Keratinocyte (primary cell): ENCODE measurements around the gene TNFSF9.

ENCODE experiments used
- CTCF ChIP-seq, 3 experiments: IDR thresholded peaks in 1 of 3; conservative IDR thresholded peaks in 1 of 3; optimal IDR thresholded peaks in 1 of 3; 2 replicates in 2 of 3; 3 replicates in 1 of 3; pipeline versions ENCODE3 to v1.5.1; 2011; ENCODE audit warnings: low read length in 3 of 3, mild to moderate bottlenecking in 3 of 3, moderate library complexity in 2 of 3, control low read depth in 1 of 3, inconsistent platforms in 1 of 3; ENCODE audit not compliant: insufficient read depth in 2 of 3; ENCODE audit errors: extremely low read depth in 1 of 3
- EZH2 ChIP-seq: IDR thresholded peaks from one replicate; pipeline ENCODE4 v1.6.1; 2012; ENCODE audit warnings: inconsistent platforms, mild to moderate bottlenecking, low read length, moderate library complexity

DNA sequence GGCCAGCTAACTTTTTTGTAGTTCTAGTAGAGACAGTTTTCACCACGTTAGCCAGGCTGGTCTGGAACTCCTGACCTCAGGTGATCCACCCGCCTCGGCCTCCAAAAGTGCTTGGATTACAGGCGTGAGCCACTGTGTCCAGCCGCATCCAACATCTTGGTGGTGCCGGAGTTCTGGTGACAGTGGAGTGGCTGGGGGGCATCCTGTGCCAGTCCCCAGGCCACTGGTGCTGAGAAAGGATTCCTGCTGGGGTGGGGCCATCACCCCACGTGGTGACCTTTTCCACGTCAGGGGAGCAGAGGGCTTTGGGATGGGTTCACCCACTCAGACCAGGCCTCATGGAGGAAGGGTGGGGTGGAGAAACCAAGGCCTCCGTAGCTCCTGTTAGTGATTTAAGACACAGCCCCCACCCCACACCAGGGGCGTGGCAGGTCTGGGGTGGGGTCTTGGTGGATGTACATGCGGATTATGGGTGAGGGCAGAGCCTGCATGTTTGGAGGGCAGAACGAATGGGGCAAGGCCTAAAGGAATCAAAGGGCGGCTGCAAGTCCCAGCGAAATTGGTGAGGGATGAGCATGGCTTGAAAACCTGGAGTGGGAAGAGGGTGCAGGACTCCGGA is 15.8 kb upstream of the TNFSF9 start:
- TF ChIP-seq CTCF (optimal IDR thresholded peaks at IDR 0.05 in 1 of 3, IDR thresholded peaks at IDR 0.05 in 1 of 3, conservative IDR thresholded peaks at IDR 0.05 in 1 of 3; ENCODE audit: extremely low read depth in 1 of 3, insufficient read depth in 2 of 3, low read length in 3 of 3) (no peak), EZH2 (no peak)
